CD4-positive, CD25-positive, alpha-beta regulatory T cell (primary cell): ENCODE measurements around the gene MAPK7. TPM values are rescaled to one million over a fixed set of nuclear protein-coding genes. Genes with fewer than 3 reads are reported as not detected.

ENCODE experiments used
- ATAC-seq, 2 donors: fragments of 150-1000 bp; cut with Tn5 transposase; one replicate each; pipeline ENCODE4 v1.10.0; 2021; ENCODE audit warnings: low read depth in 2 of 2, moderate number of reproducible peaks in 2 of 2, moderate library complexity in 1 of 2
- DNase-seq, 3 donors: peaks; one replicate each; pipeline versions ENCODE4 v3.0.0 to v3.0.0-alpha.2; 2012 to 2022; ENCODE audit warnings: mixed read lengths in 1 of 3
- H3K27ac ChIP-seq: one replicate; pipeline ENCODE4 v1.7.0; 2013; ENCODE audit warnings: mild to moderate bottlenecking, low read length; ENCODE audit not compliant: insufficient read depth, poor library complexity, severe bottlenecking
- H3K27me3 ChIP-seq: one replicate; pipeline ENCODE4 v1.7.0; 2013; ENCODE audit warnings: low read length; ENCODE audit not compliant: control insufficient read depth, insufficient read depth
- H3K36me3 ChIP-seq: one replicate; pipeline ENCODE4 v1.7.0; 2013; ENCODE audit warnings: mild to moderate bottlenecking, low read length, moderate library complexity; ENCODE audit not compliant: control insufficient read depth, insufficient read depth
- H3K4me1 ChIP-seq: 2 replicates; pipeline ENCODE4 v1.7.0; 2013; ENCODE audit warnings: mild to moderate bottlenecking, low read length; ENCODE audit not compliant: insufficient read depth, control insufficient read depth, poor library complexity, severe bottlenecking
- H3K4me3 ChIP-seq: one replicate; pipeline ENCODE4 v1.7.0; 2013; ENCODE audit warnings: low read depth, mild to moderate bottlenecking, low read length, moderate library complexity
- H3K9me3 ChIP-seq, 2 experiments: 1 replicate in 1 of 2; 2 replicates in 1 of 2; pipeline ENCODE4 v1.7.0; 2013; ENCODE audit warnings: low read length in 2 of 2, mild to moderate bottlenecking in 1 of 2, moderate library complexity in 1 of 2; ENCODE audit not compliant: control insufficient read depth in 2 of 2
- H3K27ac Mint-ChIP-seq, 3 donors: one replicate each; pipeline ENCODE4 v1.8.0; 2020 to 2022; ENCODE audit warnings: mild to moderate bottlenecking in 3 of 3, mixed read lengths in 3 of 3, moderate library complexity in 2 of 3
- H3K27me3 Mint-ChIP-seq: one replicate; pipeline ENCODE4 v1.8.0; 2022; ENCODE audit warnings: mild to moderate bottlenecking, mixed read lengths
- H3K36me3 Mint-ChIP-seq: one replicate; pipeline ENCODE4 v1.8.0; 2020; ENCODE audit warnings: mixed read lengths
- H3K4me1 Mint-ChIP-seq, 4 donors: one replicate each; pipeline ENCODE4 v1.8.0; 2020 to 2022; ENCODE audit warnings: mixed read lengths in 4 of 4, mild to moderate bottlenecking in 1 of 4
- H3K4me3 Mint-ChIP-seq, 4 donors: one replicate each; pipeline ENCODE4 v1.8.0; 2020 to 2022; ENCODE audit warnings: mild to moderate bottlenecking in 4 of 4, mixed read lengths in 4 of 4, moderate library complexity in 3 of 4
- H3K9me3 Mint-ChIP-seq, 7 donors: one replicate each; pipeline ENCODE4 v1.8.0; 2020 to 2022; ENCODE audit warnings: mixed read lengths in 7 of 7, mild to moderate bottlenecking in 3 of 7, moderate library complexity in 2 of 7
- polyA plus RNA-seq, 4 donors: library from polyadenylated mRNA; unstranded; fragments of 300-500 nt; fragmentation: Illumina TruSeq; gene quantifications; one replicate each; pipeline ENCODE4 v1.2.3, GENCODE V29; 2021
- total RNA-seq: library from RNA; stranded (reverse); gene quantifications from one replicate; pipeline ENCODE4 v1.2.3, GENCODE V29; 2022

MAPK7 gene
- total and polyA plus RNA-seq, 5 donors from 2014 or later, result 3.4 to 26.0 (median 5.1) TPM

DNA sequence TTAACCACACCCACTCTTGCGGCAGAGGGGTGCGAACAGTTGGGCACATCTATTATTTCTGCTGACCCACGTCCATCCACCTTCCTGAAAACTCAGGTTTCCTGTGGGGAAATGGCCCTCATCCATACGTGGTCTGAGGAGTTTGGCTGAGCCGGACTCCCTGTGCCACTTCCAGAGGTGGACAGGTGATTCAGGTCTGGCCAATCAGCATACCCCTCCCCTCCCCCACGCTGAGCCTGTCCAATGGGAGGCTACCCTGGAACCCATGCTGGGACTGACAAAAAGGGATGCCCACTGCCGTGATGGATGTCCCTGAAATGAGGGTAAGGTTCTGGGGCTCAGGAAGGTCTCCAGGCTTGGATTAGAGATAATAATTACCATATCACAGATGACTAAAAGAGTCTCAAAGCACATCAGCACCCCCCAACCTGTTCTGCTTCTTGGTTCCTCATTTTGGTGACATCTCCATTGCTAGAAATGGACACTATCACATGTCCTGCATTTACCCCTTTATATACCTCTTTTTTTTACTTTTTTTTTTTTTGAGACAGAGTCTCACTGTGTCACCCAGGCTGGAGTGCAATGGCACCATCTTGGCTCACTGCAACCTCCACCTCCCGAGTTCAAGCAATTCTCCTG lies 5.3 kb upstream of the MAPK7 start:
- Histone ChIP-seq H3K36me3 (no peaks in the 10 kb centered on the region), H3K9me3 (no peaks in the 10 kb centered on the region), H3K27ac (no peak overlapping the region), H3K4me1 (peaks cover 47% of the 10 kb centered on the region), H3K27me3 (no peaks in the 10 kb centered on the region), H3K4me3 (no peak overlapping the region)
- Mint-ChIP-seq H3K4me1 (peaks cover 17 to 54% (median 25%) of the 10 kb centered on the region in 4 donors), H3K36me3 (peaks cover 12% of the 10 kb centered on the region), H3K4me3 (no peak overlapping the region), H3K27me3 (no peaks in the 10 kb centered on the region), H3K9me3 (peaks cover 0 to 1% (median 0%) of the 10 kb centered on the region in 7 donors), H3K27ac (peak overlapping the region in 1 of 3 donors; percentile 56)
- no peak for DNase-seq
- ATAC-seq, result no peak

DNA sequence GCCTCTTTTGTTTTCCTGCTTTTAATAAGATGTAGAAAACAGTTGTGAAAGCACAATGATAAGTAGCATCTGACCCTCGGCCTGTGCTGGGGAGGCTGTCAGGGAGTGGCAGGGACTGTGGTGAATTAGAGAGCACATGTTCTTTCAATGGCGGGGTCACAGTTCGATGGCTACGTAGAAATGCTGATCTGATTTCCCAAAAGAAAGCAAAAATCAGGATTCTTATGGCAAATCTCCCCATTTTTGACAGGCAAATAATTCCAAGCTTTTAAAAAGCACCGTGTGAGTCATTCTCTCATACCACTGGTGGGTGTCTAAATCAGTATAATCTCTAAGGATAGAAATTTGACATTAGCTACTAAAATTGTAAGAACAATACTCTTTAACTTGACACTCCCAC lies 4.2 kb upstream of the MAPK7 start:
- H3K4me3 Mint-ChIP-seq, result peak overlapping the region in 1 of 4 donors; percentile 71

DNA sequence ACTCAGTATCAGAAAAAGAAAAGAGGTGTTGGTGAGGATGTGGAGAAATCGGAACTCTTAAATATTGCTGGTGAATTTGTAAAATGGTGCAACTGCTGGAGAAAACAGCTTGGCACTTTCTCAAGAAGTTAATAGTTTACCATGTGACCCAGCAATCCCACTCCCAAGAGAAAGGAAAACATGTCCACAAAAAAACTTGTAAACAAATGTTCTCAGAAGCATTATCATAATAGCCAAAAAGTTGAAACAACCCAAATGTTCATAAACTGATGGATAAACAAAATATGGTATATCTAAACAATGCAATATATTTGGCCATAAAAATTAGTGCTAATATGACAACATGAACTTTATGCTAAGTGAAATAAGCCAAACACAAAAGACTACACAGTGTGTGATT lies 2.6 kb upstream of the MAPK7 start:
- Histone ChIP-seq H3K4me3 (no peak overlapping the region), H3K9me3 (no peaks in the 10 kb centered on the region), H3K4me1 (peaks cover 33% of the 10 kb centered on the region), H3K27me3 (no peaks in the 10 kb centered on the region), H3K36me3 (peaks cover 7% of the 10 kb centered on the region), H3K27ac (no peak overlapping the region)
- Mint-ChIP-seq H3K4me1 (peaks cover 6 to 40% (median 15%) of the 10 kb centered on the region in 4 donors), H3K27ac (no peak overlapping the region), H3K4me3 (peak overlapping the region in 2 of 4 donors; percentile 48 to 63), H3K36me3 (peaks cover 15% of the 10 kb centered on the region), H3K27me3 (no peaks in the 10 kb centered on the region), H3K9me3 (no peaks in the 10 kb centered on the region)
- DNase-seq (no peak), ATAC-seq (no peak)

More for the DNA sequence above, 4.2 kb upstream of the MAPK7 start:
- H3K9me3 ChIP-seq, result no peaks in the 10 kb centered on the region
- no peak overlapping the region for H3K27ac ChIP-seq
- no peak overlapping the region for H3K4me3 ChIP-seq
- ATAC-seq, result no peak
- Mint-ChIP-seq H3K4me1 (peaks cover 12 to 53% (median 20%) of the 10 kb centered on the region in 4 donors), H3K9me3 (peaks cover 0 to 1% (median 0%) of the 10 kb centered on the region in 7 donors), H3K27me3 (no peaks in the 10 kb centered on the region), H3K27ac (no peak overlapping the region), H3K36me3 (peaks cover 8% of the 10 kb centered on the region)
- no peak for DNase-seq
- H3K27me3 ChIP-seq, result no peaks in the 10 kb centered on the region
- no peaks in the 10 kb centered on the region for H3K36me3 ChIP-seq
- peaks cover 49% of the 10 kb centered on the region for H3K4me1 ChIP-seq

DNA sequence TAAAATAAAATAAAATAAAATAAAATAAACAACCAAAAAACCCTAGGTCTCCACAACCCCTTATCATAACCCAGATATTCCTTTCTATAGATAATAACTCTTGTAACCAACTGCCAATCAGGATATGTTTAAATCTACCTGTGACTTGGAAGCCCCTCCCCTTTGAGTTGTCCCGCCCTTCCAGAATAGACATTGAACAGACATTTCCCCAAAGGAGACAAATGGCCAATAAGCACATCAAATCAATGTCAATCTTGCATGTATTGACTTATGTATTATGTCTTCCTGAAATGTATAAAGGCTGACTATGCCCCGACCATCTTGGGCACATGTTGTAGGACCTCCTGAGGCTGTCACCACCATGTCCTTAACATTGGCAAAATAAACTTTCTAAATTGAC lies 1.5 kb upstream of the MAPK7 start:
- no peaks in the 10 kb centered on the region for H3K27me3 Mint-ChIP-seq
- peaks cover 6 to 30% (median 13%) of the 10 kb centered on the region in 4 donors for H3K4me1 Mint-ChIP-seq
- DNase-seq (peak in 1 of 3 donors; percentile 44), ATAC-seq (no peak)
- H3K27ac Mint-ChIP-seq, result peak overlapping the region; percentile 94 to 98 (median 94)
- no peaks in the 10 kb centered on the region for H3K9me3 Mint-ChIP-seq
- peaks cover 14% of the 10 kb centered on the region for H3K36me3 ChIP-seq
- no peaks in the 10 kb centered on the region for H3K27me3 ChIP-seq
- H3K4me3 Mint-ChIP-seq, result peak overlapping the region; percentile 94 to 99 (median 98)
- H3K4me1 ChIP-seq, result peaks cover 22% of the 10 kb centered on the region
- H3K9me3 ChIP-seq, result no peaks in the 10 kb centered on the region
- peaks cover 15% of the 10 kb centered on the region for H3K36me3 Mint-ChIP-seq
- H3K27ac ChIP-seq, result peak overlapping the region; percentile 96
- peak overlapping the region; percentile 91 for H3K4me3 ChIP-seq

DNA sequence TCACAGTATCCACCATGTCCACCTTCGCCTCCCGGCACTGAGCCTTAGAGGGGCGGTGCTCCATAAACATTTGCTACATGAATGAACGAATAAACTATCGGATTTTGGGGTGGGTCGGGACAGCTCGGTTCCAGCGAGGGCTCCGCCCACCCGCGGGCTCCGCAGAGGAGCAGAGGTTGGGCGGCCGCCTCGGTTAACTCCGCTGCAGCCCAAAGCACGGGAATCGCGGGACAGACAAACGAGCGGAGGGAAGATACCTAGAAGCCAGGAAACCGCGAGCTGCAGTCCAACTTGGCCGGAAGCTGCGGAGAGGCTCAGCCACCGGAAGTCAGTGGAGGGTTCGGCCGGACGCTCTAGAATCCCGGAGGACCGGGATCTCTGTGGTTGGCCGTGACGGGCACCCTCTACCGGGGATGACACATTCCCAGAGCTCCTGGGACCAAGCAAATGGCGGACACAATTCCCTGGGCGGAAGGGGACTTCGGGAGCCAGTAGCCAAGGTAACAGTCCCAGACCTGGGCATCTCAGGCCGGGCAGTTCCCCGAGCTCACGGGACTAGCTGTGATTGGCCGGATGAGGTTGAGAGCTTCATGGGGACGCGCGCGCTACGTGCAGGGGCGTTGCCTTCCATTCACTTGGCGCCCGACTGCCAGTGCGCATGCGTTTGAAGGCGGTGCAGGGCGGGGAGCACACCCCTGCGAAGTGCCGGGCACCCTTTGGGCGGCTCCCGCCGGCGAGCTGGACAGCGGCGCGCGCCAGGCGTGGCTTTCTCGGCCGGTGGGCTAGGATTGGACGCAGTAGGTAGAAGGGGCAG lies 489 bp upstream of the MAPK7 start:
- H3K27me3 Mint-ChIP-seq, result no peaks in the 10 kb centered on the region
- ATAC-seq (peak; percentile 88 to 93), DNase-seq (peak; percentile 92 to 99 (median 95))

DNA sequence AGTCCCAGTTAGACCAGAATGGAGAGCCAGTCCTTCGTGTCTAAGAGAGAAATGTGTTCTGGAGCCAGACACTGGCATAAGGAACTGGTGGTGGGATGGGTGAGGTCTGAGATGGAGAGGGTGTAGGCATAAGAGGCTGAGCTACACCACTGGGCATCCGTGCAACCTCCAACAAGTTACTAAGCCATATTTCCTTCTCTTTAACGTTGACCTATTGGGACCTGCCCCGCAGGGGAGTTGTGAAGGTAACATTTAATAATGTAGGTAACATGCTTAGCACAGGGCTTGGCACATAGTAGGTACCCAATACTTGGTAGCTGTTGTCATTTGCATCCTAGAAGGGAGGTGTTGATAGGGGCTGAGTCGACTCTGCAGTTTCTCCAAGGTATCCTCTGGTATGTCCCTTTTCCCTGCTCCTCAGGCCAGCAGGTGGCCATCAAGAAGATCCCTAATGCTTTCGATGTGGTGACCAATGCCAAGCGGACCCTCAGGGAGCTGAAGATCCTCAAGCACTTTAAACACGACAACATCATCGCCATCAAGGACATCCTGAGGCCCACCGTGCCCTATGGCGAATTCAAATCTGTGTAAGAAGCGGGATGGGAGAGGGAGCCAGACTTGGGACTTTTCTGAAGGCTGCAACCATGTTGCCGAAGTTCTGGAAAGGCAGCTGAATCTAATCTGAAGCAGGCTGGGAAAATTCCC lies 1.2 kb downstream of the MAPK7 start:
- Mint-ChIP-seq H3K27ac (peak overlapping the region; percentile 45 to 66 (median 66)), H3K36me3 (peaks cover 28% of the 10 kb centered on the region), H3K4me3 (peak overlapping the region; percentile 76 to 99 (median 96)), H3K27me3 (no peaks in the 10 kb centered on the region), H3K9me3 (no peaks in the 10 kb centered on the region), H3K4me1 (peaks cover 6 to 24% (median 16%) of the 10 kb centered on the region in 4 donors)
- peaks cover 34% of the 10 kb centered on the region for H3K36me3 ChIP-seq
- no peaks in the 10 kb centered on the region for H3K27me3 ChIP-seq
- DNase-seq (no peak), ATAC-seq (no peak)
- H3K4me1 ChIP-seq, result peaks cover 15% of the 10 kb centered on the region
- no peaks in the 10 kb centered on the region for H3K9me3 ChIP-seq
- H3K27ac ChIP-seq, result peak overlapping the region; percentile 96
- H3K4me3 ChIP-seq, result no peak overlapping the region

More for the DNA sequence above, 489 bp upstream of the MAPK7 start:
- Mint-ChIP-seq H3K36me3 (peaks cover 15% of the 10 kb centered on the region), H3K9me3 (no peaks in the 10 kb centered on the region), H3K4me1 (peaks cover 6 to 24% (median 13%) of the 10 kb centered on the region in 4 donors), H3K4me3 (peak overlapping the region; percentile 94 to 99 (median 98)), H3K27ac (peak overlapping the region; percentile 94 to 98 (median 94))
- Histone ChIP-seq H3K4me1 (peaks cover 15% of the 10 kb centered on the region), H3K36me3 (peaks cover 19% of the 10 kb centered on the region), H3K27ac (peak overlapping the region; percentile 96), H3K9me3 (no peaks in the 10 kb centered on the region), H3K27me3 (no peaks in the 10 kb centered on the region), H3K4me3 (peak overlapping the region; percentile 91)

DNA sequence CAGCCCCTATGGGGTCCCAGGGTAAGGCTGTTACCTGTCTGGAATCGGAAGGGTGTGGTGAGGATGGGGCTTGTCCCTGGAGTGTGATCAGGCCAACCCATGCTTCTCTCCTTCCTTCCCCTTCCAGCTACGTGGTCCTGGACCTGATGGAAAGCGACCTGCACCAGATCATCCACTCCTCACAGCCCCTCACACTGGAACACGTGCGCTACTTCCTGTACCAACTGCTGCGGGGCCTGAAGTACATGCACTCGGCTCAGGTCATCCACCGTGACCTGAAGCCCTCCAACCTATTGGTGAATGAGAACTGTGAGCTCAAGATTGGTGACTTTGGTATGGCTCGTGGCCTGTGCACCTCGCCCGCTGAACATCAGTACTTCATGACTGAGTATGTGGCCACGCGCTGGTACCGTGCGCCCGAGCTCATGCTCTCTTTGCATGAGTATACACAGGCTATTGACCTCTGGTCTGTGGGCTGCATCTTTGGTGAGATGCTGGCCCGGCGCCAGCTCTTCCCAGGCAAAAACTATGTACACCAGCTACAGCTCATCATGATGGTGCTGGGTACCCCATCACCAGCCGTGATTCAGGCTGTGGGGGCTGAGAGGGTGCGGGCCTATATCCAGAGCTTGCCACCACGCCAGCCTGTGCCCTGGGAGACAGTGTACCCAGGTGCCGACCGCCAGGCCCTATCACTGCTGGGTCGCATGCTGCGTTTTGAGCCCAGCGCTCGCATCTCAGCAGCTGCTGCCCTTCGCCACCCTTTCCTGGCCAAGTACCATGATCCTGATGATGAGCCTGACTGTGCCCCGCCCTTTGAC lies 2.4 kb downstream of the MAPK7 start:
- no peak for DNase-seq
- Histone ChIP-seq H3K4me1 (peaks cover 15% of the 10 kb centered on the region), H3K36me3 (peaks cover 34% of the 10 kb centered on the region), H3K27ac (no peak overlapping the region), H3K27me3 (no peaks in the 10 kb centered on the region), H3K4me3 (no peak overlapping the region), H3K9me3 (no peaks in the 10 kb centered on the region)
- Mint-ChIP-seq H3K27ac (peak overlapping the region in 1 of 3 donors; percentile 20), H3K4me1 (peaks cover 6 to 24% (median 16%) of the 10 kb centered on the region in 4 donors), H3K9me3 (no peaks in the 10 kb centered on the region), H3K27me3 (no peaks in the 10 kb centered on the region), H3K4me3 (peak overlapping the region in 3 of 4 donors; percentile 43 to 81 (median 70)), H3K36me3 (peaks cover 32% of the 10 kb centered on the region)
- ATAC-seq, result no peak
